Sigmoid colon (tissue), 7 donors: ENCODE measurements around the gene NOX3. TPM values are rescaled to one million over a fixed set of nuclear protein-coding genes. Genes with fewer than 3 reads are reported as not detected.

Source experiments
- DNase-seq: peaks from one replicate; pipeline ENCODE4 v3.0.0-alpha.2; 2019
- H3K27ac ChIP-seq, 4 donors: fragments of 200-600 bp; sonication (generic); one replicate each; pipeline ENCODE4 v1.5.1; 2016 to 2019; ENCODE audit warnings: mild to moderate bottlenecking in 1 of 4
- H3K27me3 ChIP-seq, 3 donors: fragments of 200-600 bp; sonication (generic); one replicate each; pipeline ENCODE4 v1.5.1; 2019; ENCODE audit warnings: mild to moderate bottlenecking in 1 of 3
- H3K36me3 ChIP-seq, 4 donors: fragments of 200-600 bp; sonication (generic); one replicate each; pipeline ENCODE4 v1.5.1; 2016 to 2019
- H3K4me1 ChIP-seq, 4 donors: fragments of 200-600 bp; sonication (generic); one replicate each; pipeline ENCODE4 v1.5.1; 2017 to 2019
- H3K4me3 ChIP-seq, 4 donors: fragments of 200-600 bp; sonication (generic); one replicate each; pipeline ENCODE4 v1.5.1; 2017 to 2019; ENCODE audit warnings: mild to moderate bottlenecking in 2 of 4, moderate library complexity in 1 of 4
- H3K9me3 ChIP-seq, 4 donors: fragments of 200-600 bp in 3 of 4; sonication (generic) in 3 of 4; one replicate each; pipeline versions ENCODE4 v1.5.1 to v1.6.1; 2013 to 2019
- EP300 ChIP-seq, 4 donors: sonication (generic); formaldehyde crosslinking; IDR thresholded peaks; one replicate each; pipeline ENCODE4 v1.6.1; 2017; ENCODE audit warnings: antibody characterized with exemption in 4 of 4
- POLR2A ChIP-seq, 2 donors: fragments of 450-650 bp; IDR thresholded peaks; one replicate each; pipeline ENCODE4 v1.6.1; 2016; ENCODE audit warnings: antibody characterized with exemption in 2 of 2, mild to moderate bottlenecking in 2 of 2, moderate library complexity in 2 of 2
- POLR2AphosphoS5 ChIP-seq, 4 donors: sonication (generic); formaldehyde crosslinking; IDR thresholded peaks; one replicate each; pipeline ENCODE4 v1.6.1; 2017; ENCODE audit warnings: antibody characterized with exemption in 4 of 4
- intact Hi-C: fragments of 100-400 bp; cut with DNase I; formaldehyde crosslinking; loops from one replicate; pipeline ENCODE4 v1.15.1; 2023
- polyA plus RNA-seq, 3 donors: library from polyadenylated mRNA; stranded (reverse); fragments of 200-250 nt; gene quantifications; one replicate each; pipeline ENCODE4 v1.2.3, GENCODE V29; 2013
- total RNA-seq, 4 donors: library from RNA; depleted of rRNA; stranded (reverse); fragments of >200 nt; gene quantifications; one replicate each; pipeline ENCODE4 v1.1.0, GENCODE V29; 2016
- TF ChIP-seq, protein P1 (sequence below), 4 experiments: fragments of 450-650 bp in 3 of 4; fragments of 200-600 bp in 1 of 4; IDR thresholded peaks; one replicate each; pipeline ENCODE4 v1.5.1; 2016 to 2019; ENCODE audit warnings: antibody characterized with exemption in 4 of 4, mild to moderate bottlenecking in 3 of 4, moderate library complexity in 2 of 4
- donor health status: healthy with polysubstance abuse.
- donor health status: Bipolar disorder and iron deficiency.
- donor health status: healthy.

The NOX3 gene
- total and polyA plus RNA-seq, 7 donors = not detected

DNA sequence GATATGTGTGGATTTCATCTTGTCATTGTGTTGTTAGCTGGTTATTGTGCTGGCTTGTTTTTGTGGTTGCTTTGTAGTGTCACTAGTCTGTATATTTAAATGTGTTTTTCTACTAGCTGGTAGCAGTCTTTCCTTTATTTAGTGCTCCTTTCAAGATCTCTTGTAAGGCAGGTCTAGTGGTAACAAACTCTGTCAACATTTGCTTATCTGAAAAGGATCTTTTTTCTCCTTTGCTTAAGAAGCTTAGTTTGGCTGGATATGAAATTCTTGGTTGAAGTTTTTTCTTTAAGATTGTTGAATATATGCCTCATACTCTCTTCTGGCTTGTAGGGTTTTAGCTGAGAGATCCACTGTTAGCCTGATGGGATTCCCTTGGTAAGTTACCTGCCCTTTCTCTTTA lies 108.7 kb downstream of the NOX3 start:
- no peaks in the 10 kb centered on the region for H3K36me3 ChIP-seq
- no peak overlapping the region for H3K27ac ChIP-seq
- DNase-seq = no peak
- no peak overlapping the region for H3K4me3 ChIP-seq
- H3K4me1 ChIP-seq = no peaks in the 10 kb centered on the region
- no peaks in the 10 kb centered on the region for H3K27me3 ChIP-seq
- TF ChIP-seq POLR2AphosphoS5 (IDR thresholded peaks at IDR 0.05) = no peak
- TF ChIP-seq, protein P1, sequence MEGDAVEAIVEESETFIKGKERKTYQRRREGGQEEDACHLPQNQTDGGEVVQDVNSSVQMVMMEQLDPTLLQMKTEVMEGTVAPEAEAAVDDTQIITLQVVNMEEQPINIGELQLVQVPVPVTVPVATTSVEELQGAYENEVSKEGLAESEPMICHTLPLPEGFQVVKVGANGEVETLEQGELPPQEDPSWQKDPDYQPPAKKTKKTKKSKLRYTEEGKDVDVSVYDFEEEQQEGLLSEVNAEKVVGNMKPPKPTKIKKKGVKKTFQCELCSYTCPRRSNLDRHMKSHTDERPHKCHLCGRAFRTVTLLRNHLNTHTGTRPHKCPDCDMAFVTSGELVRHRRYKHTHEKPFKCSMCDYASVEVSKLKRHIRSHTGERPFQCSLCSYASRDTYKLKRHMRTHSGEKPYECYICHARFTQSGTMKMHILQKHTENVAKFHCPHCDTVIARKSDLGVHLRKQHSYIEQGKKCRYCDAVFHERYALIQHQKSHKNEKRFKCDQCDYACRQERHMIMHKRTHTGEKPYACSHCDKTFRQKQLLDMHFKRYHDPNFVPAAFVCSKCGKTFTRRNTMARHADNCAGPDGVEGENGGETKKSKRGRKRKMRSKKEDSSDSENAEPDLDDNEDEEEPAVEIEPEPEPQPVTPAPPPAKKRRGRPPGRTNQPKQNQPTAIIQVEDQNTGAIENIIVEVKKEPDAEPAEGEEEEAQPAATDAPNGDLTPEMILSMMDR (IDR thresholded peaks at IDR 0.05) = no peak
- TF ChIP-seq EP300 (IDR thresholded peaks at IDR 0.05) = no peak
- TF ChIP-seq POLR2A (IDR thresholded peaks at IDR 0.05) = no peak
- intact Hi-C loops = no loop called here
- H3K9me3 ChIP-seq = peaks cover 0 to 6% (median 0%) of the 10 kb centered on the region in 4 donors

Other genes with a start within 250 kb of the NOX3 start
- gene CLDN20, start 191.8 kb downstream of the NOX3 start, total RNA-seq = not detected
- not detected for gene CLDN20, start 191.8 kb downstream of the NOX3 start, polyA plus RNA-seq
- 10 to 100 TPM; 10.7 to 22.2 (median 16.8) TPM for gene TFB1M, start 141.4 kb downstream of the NOX3 start, total RNA-seq
- 10 to 100 TPM; 10.9 to 15.1 (median 12.6) TPM for gene TFB1M, start 141.4 kb downstream of the NOX3 start, polyA plus RNA-seq